ENCODE measurements around the gene PRSS57.
"Not testable (repeated sequence)": the region's sequence is repeated elsewhere in the genome, so short reads cannot be mapped to it uniquely, and the experiment has no call there.

PRSS57 gene

DNA sequence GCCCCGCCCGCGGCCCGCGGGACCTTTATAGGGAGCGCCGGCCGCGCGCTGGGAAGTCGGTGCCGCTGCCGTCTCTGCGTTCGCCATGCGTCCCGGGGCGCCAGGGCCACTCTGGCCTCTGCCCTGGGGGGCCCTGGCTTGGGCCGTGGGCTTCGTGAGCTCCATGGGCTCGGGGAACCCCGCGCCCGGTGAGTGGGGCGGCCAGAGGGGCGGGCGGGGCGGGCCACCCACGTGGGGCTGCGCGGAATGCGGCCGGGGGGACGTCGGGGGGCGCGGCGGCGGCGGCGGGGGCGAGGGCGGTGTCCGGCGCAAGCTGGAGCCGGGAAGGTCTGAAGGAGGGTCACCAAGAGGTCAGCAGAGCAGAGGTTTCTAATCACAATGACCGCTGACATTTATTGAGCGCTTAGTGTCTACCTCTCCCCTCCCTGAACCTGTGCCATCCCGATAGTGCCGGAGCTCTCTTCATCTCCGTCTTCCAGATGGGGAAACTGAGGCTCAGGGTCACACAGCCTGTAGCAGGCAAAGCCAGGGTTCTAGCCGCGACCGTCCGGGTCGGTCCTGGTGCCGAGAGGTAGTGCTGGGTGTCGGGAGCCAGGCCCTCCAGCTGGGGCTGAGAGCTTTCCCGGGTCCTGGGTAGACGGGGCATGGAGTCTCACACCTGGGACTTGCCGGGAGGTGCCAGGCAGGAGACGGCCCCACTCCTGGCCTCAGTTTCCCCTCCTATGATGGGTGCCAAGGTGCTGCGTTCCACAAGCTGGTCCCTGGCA lies 18.7 kb downstream of the PRSS57 start, which contains the start of gene FSTL3:
FSTL3 (plus strand) TSS at position 54 of the 767 bp plus-strand sequence; CDS start at position 86, 32 bp downstream.
- TF ChIP-seq CTCF (conservative IDR thresholded peaks at IDR 0.05; ENCODE audit: low read depth, low read length) = no peak
- DNase-seq (ENCODE audit: low read depth) = no peak
- peak within 1 kb of the TSS; percentile 74 for H3K4me3 ChIP-seq (ENCODE audit: low read depth, low read length)

GRCh38 chr19:676007-676338 lies 19.3 kb downstream of the PRSS57 start:
- no peak for TF ChIP-seq CTCF (conservative IDR thresholded peaks at IDR 0.05; ENCODE audit: low read depth, low read length)

GRCh38 chr19:674282-675151 lies 20.7 kb downstream of the PRSS57 start:
- TF ChIP-seq CTCF (conservative IDR thresholded peaks at IDR 0.05; ENCODE audit: low read depth, low read length) = no peak
- DNase-seq (ENCODE audit: low read depth) = no peak
- H3K4me3 ChIP-seq (ENCODE audit: low read depth, low read length) = no peak overlapping the region

More at GRCh38 chr19:676007-676338, 19.3 kb downstream of the PRSS57 start:
- DNase-seq (ENCODE audit: low read depth) = no peak
- H3K4me3 ChIP-seq (ENCODE audit: low read depth, low read length) = peak overlapping the region; percentile 74

- TF ChIP-seq CTCF (conservative IDR thresholded peaks at IDR 0.05; ENCODE audit: low read depth, low read length) = peak; percentile 9
- DNase-seq (ENCODE audit: low read depth) = no peak
- no peak overlapping the region for H3K4me3 ChIP-seq (ENCODE audit: low read depth, low read length)
Observed at GRCh38 chr19:670609-671075, 24.6 kb downstream of the PRSS57 start.

- DNase-seq (ENCODE audit: low read depth) = peak; percentile 60
- not testable (repeated sequence) for H3K4me3 ChIP-seq (ENCODE audit: low read depth, low read length)
Observed at GRCh38 chr19:668675-669434, 26.4 kb downstream of the PRSS57 start.

- DNase-seq (ENCODE audit: low read depth); H3K4me3 ChIP-seq (ENCODE audit: low read depth, low read length): not testable (repeated sequence)
Observed at GRCh38 chr19:666985-667573, 28.2 kb downstream of the PRSS57 start.

DNA sequence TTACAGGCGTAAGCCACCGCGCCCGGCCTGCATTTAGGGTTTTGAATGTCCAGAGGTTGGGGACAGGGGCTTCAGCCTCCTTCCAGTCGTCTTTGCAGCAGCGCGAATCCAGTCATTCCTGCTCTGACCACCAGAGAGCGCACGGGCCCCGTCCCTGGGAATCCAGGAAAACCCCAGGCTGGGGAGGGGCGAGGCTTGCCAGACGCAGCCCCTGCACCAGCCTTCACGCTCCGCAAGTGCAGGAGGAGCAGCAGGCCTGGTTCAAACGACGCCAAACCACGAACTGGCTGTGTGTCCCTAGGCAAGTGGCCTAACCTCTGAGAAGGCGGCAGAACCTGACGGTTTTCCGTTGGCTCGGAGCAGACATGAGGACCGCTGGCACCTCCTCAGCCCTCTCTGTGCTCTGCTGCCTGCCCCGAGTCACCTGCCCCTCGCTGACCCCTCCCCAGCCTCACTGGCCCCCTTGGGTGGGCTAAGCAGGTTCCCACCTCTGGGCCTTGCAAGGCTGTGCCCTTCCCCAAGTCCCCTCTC lies 30.3 kb downstream of the PRSS57 start:
- peak overlapping the region; percentile 39 for H3K4me3 ChIP-seq (ENCODE audit: low read depth, low read length)
- DNase-seq (ENCODE audit: low read depth) = peak; percentile 81
- TF ChIP-seq CTCF (conservative IDR thresholded peaks at IDR 0.05; ENCODE audit: low read depth, low read length) = peak; percentile 91
